Effector CD4-positive, alpha-beta T cell (primary cell): ENCODE measurements around the gene SMOC2.
"Not testable (repeated sequence)": the region's sequence is repeated elsewhere in the genome, so short reads cannot be mapped to it uniquely, and the experiment has no call there.

Source experiments
- DNase-seq: peaks from one replicate; pipeline ENCODE4 v3.0.0-alpha.2; 2020

The SMOC2 gene

DNA sequence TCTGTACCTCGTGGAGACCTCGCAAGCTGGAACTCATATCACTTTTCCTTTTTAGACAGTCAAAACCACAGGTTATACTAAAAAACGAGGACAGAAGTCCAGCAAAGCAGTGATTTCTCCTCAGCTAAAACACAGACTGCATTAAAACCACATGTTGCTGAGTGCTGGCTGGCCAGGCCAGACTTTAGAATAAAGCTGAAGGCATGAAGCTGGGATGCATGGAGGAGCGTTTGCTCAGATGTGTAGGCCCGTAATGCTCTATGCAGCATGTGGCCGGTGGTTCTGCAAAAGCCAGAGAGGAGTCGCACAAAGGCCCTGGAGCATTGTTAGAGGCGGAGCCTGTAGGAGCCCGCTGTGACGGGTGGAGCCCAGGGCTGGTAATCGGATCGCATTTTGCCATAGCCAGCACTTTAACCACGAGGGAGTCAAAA, 83.6 kb downstream of the SMOC2 start:
- no peak for DNase-seq

- DNase-seq, result no peak
Observed at GRCh38 chr6:168525114-168525513, 84.1 kb downstream of the SMOC2 start.

- DNase-seq, result no peak
Observed at GRCh38 chr6:168525926-168526630, 85.1 kb downstream of the SMOC2 start.

- no peak for DNase-seq
Observed at GRCh38 chr6:168526841-168527281, 85.9 kb downstream of the SMOC2 start.

GRCh38 chr6:168527451-168528210, 86.6 kb downstream of the SMOC2 start:
- DNase-seq, result no peak

- DNase-seq, result no peak
Observed at GRCh38 chr6:168528474-168529095, 87.6 kb downstream of the SMOC2 start.

GRCh38 chr6:168529214-168529613, 88.2 kb downstream of the SMOC2 start:
- no peak for DNase-seq

DNA sequence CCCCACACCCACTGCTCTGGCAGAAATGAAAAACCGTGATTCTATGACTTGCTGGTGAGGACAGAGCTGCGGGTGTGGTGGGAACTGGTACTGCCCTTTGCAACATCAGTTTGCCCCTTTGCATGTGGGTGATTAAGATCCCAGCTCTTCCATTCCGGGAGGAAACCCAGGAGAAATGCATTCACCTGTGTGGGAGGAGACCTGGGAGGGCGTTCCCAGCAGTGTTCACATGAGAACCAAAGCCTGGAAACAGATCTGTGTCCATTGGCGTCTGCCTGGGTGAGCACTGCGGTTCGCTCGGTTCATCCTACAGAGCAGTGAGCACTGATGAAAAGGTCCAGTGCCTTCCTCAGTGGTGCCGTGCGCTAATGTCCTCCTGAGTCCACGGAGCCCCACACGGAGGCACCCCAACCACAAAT, 89.7 kb downstream of the SMOC2 start:
- no peak for DNase-seq

DNA sequence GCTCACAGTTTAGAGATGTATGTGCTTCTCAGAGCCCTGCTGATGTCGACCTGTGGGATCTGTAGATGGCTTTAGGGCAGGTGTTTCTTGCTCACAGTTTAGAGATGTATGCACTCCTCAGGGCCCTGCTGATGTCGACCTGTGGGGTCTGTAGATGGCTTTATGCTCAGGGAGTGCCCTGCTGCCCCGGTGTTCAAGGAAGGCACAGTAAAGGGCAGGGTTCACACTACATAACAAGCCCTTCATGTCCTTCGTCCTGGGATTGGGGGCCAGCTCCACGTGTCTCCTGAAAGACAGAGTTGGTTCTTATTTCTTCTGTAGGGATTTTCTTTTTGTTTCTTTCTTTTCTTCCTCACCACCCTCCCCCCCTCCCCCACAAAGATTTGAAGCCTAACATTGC, 91.1 kb downstream of the SMOC2 start:
- DNase-seq, result no peak

- DNase-seq, result no peak
Observed at GRCh38 chr6:168533414-168533813, 92.4 kb downstream of the SMOC2 start.

GRCh38 chr6:168534265-168534664, 93.3 kb downstream of the SMOC2 start:
- no peak for DNase-seq

DNA sequence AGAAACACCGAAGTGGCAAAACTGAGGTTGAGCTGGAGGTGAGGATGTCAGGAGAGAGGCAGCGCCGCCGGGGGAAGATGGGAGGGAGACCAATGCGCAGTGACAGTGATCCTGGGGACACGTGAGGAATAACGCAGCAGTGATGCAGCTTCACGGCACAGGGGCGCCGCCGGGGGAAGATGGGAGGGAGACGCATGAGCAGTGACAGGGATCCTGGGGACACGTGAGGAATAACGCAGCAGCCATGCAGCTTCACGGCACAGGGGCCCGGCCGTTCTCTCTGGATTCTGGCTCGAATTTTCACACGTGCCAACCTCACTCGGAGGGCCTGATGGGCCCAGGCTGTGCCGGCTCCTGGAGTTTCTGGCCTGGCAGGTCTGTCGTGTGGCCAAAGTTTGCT, 94.7 kb downstream of the SMOC2 start:
- no peak for DNase-seq

DNA sequence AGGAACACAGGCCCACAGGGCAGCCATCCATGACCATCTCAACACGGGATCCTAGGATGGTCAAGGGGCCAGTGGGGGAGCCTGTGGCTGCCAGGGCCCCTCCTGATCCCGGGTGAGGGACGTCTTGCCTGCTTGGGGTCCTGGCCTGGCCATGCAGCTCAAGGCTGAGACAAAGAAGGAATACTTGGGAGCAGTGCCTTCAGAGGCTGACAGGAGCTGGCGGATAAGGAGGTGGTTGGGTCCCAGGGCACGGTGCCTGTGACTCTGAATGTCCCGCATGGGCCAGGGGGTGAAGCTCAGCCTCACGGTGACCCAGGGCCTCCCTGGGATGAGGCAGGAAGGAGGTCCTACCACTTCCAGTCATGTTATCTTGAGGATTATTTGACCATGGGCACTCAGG, 95.2 kb downstream of the SMOC2 start:
- DNase-seq, result no peak

DNA sequence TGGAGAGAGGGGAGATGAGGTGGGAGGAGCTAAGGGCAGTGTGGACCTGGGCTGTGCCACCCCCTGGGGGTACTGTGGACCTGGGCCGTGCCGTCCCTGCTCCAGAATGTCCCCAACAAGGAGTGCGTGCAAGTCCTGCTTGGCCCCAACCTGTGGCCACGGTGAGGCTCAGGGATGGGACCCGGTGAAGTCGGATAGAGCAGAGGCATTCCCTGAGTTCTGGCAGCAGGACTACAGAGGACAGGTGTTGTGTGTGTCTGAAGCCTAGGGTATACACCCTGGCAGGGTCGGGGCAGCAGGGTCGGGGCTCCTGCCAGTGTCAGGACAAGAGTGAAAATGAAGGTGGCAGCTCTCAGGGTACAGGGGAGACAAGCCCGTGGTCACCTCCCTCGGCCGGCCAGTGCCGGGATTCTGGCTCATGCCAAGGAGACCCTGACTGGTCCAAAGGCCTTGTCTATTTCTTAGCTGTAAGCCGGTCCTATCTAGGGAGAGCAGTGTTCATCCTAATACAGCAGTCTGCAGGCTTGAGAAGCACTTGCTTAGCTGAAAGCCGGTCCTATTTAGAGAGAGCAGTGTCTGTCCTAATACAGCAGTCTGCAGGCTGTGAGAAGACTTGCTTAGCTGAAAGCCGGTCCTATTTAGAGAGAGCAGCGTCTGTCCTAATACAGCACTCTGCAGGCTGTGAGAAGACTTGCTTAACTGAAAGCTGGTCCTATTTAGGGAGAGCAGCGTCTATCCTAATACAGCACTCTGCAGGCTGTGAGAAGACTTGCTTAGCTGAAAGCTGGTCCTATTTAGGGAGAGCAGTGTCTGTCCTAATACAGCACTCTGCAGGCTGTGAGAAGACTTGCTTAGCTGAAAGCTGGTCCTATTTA, 95.9 kb downstream of the SMOC2 start:
- DNase-seq, result no peak

DNA sequence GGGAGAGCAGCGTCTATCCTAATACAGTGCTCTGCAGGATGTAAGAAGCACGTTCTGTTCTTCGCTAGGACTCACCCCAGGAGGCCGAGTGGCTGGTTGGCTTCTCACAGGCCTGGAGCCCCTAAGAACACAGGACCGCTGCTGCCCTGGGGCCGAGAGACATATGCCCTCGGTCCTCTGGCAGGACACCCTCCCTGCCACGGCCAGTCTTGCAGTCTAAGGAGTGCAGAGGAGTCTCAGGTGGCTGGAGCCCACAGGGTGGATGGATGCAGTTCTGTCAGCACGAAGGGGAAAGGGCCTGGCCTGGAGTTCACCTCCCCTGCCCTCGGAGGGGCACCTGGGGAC, 96.5 kb downstream of the SMOC2 start:
- no peak for DNase-seq

DNA sequence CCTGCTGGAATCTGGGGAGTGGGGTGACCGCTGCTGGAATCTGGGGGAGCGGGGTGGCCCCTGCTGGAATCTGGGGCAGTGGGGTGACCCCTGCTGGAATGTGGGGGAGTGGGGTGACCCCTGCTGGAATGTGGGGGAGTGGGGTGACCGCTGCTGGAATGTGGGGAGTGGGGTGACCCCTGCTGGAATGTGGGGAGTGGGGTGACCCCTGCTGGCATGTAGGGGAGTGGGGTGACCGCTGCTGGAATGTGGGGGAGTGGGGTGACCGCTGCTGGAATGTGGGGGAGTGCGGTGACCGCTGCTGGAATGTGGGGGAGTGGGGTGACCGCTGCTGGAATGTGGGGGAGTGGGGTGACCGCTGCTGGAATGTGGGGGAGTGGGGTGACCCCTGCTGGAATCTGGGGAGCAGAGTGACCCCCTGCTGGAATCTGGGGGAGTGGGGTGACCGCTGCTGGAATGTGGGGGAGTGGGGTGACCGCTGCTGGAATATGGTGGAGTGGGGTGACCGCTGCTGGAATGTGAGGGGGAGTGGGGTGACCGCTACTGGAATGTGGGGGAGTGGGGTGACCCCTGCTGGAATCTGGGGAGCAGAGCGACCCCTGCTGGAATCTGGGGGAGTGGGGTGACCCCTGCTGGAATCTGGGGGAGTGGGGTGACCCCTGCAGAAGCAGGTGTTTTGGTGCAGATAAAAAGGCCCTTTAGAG, 97.4 kb downstream of the SMOC2 start:
- DNase-seq, result not testable (repeated sequence)

DNA sequence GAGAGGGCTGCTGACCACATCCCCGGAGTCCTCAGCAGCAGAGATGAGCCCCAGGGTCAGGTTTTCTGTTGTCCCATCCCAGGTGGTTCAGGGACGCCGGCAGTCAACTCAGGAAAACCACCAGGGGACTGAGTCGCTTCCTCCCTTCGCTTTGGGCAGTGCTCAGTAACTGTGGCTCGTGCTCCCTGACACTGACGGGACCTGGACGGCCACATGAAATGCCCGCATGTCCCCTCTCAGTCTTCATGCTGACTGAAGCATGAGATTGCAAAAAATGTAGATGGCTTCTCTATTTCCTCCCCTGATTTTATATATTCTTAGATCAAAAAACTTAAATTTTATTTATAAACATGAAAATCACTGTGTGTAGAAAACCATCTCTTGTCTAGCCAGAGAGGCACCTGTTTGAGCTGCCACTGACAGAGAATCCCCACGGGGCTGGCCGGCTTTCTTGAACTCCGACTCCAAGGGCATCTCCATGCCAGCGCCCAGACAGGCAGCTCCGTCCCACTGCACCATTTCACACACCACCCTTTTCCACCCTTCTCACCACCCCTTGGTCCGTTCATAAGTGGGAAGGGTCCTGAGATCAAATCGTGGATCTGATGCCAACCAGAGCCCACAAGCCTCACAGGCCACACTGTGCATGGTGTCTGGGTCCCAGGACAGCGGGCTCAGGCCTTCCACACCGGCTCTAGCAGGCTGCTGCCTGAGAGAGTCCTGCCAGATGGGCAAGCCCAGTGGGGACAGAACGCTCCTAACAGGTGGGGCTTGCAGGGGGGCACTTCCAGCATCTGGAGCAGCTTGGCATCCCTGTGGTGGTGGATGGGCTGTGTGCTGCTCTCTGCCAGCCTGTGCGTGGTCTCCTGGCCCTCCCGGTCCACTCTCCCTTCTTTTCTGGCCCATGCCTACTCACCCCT, 98.2 kb downstream of the SMOC2 start:
- no peak for DNase-seq

- no peak for DNase-seq
Observed at GRCh38 chr6:168540713-168541291, 99.8 kb downstream of the SMOC2 start.

DNA sequence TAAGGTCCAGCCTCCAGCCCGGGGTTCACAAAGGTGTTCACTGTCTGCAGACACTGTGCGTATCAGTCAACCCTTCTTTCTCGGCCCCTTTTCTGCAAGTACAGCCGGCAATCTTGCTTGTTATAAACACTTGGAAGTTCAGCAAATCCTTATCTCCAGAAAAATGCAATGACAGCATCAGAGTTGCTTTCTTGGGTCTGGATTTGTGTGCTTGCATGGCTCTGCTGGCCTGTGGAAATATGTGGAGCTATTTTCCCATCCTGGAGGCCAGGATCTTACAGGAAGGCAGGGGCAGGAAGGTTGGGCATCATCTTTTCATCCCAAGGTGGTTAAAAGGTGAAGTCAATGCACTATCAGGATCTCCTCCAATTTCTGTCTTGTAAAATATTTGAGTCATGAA, 100.3 kb downstream of the SMOC2 start:
- no peak for DNase-seq

DNA sequence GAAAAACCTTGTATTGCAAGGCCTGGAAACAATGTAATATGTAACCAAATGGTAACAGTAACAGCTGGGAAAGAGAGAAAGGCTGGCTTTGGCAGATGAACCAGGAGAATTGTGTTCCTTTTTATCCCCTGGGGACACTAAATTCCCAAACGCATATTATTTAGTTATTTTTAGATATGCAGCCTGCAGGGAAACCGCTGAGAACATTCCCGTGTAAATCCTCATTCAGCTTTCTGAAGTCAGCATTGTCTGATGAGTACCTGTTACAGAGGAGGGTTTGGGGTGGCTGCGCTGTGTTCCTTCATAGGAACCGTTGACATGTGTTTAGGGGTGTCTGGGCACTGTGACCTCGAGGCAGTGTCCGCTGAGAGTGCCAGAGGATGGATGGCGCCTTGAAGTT, 101.3 kb downstream of the SMOC2 start:
- no peak for DNase-seq

- DNase-seq, result no peak
Observed at GRCh38 chr6:168545428-168545827, 104.4 kb downstream of the SMOC2 start.
